ENCODE measurements around the gene NGLY1.

DNA sequence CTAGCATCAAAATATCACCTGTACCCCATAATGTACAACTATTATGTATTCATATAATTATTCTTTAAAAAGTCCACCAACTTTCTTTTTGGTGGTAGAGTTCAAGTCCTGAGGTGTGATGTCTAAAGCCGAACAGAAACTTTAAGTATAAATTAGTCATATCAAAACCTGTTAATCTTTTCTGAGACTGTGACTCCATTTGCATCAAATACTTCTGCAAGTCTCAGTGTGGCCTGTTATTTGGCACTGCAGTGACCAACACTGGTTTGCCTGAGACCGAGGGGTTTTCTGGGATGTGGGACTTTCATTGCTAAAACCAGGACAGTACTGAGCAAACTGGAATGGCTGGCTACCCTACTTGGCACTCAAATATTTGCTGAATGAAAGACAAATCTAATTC lies 7.3 kb downstream of the NGLY1 start:
- TF ChIP-seq, protein P1, sequence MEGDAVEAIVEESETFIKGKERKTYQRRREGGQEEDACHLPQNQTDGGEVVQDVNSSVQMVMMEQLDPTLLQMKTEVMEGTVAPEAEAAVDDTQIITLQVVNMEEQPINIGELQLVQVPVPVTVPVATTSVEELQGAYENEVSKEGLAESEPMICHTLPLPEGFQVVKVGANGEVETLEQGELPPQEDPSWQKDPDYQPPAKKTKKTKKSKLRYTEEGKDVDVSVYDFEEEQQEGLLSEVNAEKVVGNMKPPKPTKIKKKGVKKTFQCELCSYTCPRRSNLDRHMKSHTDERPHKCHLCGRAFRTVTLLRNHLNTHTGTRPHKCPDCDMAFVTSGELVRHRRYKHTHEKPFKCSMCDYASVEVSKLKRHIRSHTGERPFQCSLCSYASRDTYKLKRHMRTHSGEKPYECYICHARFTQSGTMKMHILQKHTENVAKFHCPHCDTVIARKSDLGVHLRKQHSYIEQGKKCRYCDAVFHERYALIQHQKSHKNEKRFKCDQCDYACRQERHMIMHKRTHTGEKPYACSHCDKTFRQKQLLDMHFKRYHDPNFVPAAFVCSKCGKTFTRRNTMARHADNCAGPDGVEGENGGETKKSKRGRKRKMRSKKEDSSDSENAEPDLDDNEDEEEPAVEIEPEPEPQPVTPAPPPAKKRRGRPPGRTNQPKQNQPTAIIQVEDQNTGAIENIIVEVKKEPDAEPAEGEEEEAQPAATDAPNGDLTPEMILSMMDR (conservative IDR thresholded peaks at IDR 0.05; ENCODE audit: low read depth, low read length): no peak
- no peak for TF ChIP-seq EZH2 (IDR thresholded peaks at IDR 0.05; ENCODE audit: low read length, unreplicated experiment)

Measured in PC-3 (cell line).